ENCODE data around the gene KCNC1. TPM values are rescaled to one million over a fixed set of nuclear protein-coding genes. Genes with fewer than 3 reads are reported as not detected.
A peak's percentile ranks its signal among the peaks of the same experiment; 100 is the strongest.

The KCNC1 gene
- total RNA-seq, 1 experiment from 2014 or later: 0.20 TPM

DNA sequence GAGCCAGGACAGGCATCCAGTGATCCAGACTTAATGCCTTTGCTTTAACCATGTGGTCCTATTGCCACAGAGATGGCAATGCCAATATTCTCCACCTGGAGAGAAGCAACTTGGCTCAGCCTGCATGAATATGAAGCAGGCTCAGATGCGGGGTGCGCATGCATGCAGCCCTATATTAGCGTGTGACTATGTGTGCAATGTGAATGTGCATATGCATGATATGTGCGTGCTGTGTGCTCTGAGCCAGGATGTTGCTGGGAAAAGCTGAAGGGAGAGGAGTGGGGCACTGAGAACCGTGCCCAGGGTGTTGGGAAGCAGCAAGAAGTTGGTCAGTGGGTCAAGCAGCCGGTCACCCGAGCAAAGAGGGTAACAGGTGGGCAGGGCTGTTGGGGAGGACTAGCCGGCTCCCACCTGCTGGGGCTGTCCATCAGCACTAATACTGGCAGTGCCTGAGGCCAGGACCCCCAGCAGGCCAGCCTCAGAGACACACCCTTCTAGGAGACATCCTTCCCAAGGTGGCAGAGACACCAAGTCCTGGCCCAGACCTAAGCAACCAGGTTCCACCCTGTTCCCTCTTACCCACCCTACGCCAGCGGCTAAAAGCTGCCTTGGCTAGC lies 40.0 kb upstream of the KCNC1 start:
- Mint-ChIP-seq H3K4me3 (peak overlapping the region; percentile 15), H3K9me3 (no peaks in the 10 kb centered on the region), H3K4me1 (peaks cover 4% of the 10 kb centered on the region; the same call in 1 of the 2 replicates), H3K27me3 (ENCODE audit: low read depth) (peaks cover 59% of the 10 kb centered on the region), H3K27ac (no peak overlapping the region), H3K36me3 (no peaks in the 10 kb centered on the region)
- DNase-seq (ENCODE audit: low spot score) (no peak), ATAC-seq (no peak)
- TF ChIP-seq ZBTB21 (CRISPR knock-in tag; IDR thresholded peaks at IDR 0.05; ENCODE audit: borderline replicate concordance) (no peak), FOXP1 (CRISPR knock-in tag; IDR thresholded peaks at IDR 0.05; ENCODE audit: borderline replicate concordance) (no peak), STAT6 (CRISPR knock-in tag; conservative IDR thresholded peaks at IDR 0.05; ENCODE audit: low read depth) (no peak), TP53 (CRISPR knock-in tag; IDR thresholded peaks at IDR 0.05) (no peak), ZSCAN18 (CRISPR knock-in tag; IDR thresholded peaks at IDR 0.05) (no peak)
- ChIA-PET CTCF (interaction anchor here (1.1 to 1.5 kb wide), 3 partner anchors 16 to 65 kb away, joined by 3 read pairs; no protein-coding TSS in a partner anchor), POLR2A (no interaction called here)

GRCh38 chr11:17695454-17696441 lies 38.8 kb upstream of the KCNC1 start:
- Mint-ChIP-seq H3K9me3 (no peaks in the 10 kb centered on the region), H3K27ac (no peak overlapping the region), H3K27me3 (ENCODE audit: low read depth) (peaks cover 59% of the 10 kb centered on the region), H3K4me1 (peaks cover 4% of the 10 kb centered on the region; the same call in 1 of the 2 replicates), H3K36me3 (no peaks in the 10 kb centered on the region), H3K4me3 (peak overlapping the region; percentile 67)
- ChIA-PET POLR2A (no interaction called here), CTCF (interaction anchor here (1.0 to 2.3 kb wide), 6 partner anchors 17 to 277 kb away, joined by 3 to 14 read pairs (median 3); no protein-coding TSS in a partner anchor)
- peak; percentile 77 for TF ChIP-seq ZNF423 (CRISPR knock-in tag; IDR thresholded peaks at IDR 0.05)
- 0 out of 2 replicates have a peak, but pooled peaks have one; percentile 37 for TF ChIP-seq RELA (CRISPR knock-in tag; IDR thresholded peaks at IDR 0.05; ENCODE audit: borderline replicate concordance)
- TF ChIP-seq CREB1 (CRISPR knock-in tag; IDR thresholded peaks at IDR 0.05): no peak
- peak; percentile 77 for ATAC-seq
- DNase-seq (ENCODE audit: low spot score): peak; percentile 31

DNA sequence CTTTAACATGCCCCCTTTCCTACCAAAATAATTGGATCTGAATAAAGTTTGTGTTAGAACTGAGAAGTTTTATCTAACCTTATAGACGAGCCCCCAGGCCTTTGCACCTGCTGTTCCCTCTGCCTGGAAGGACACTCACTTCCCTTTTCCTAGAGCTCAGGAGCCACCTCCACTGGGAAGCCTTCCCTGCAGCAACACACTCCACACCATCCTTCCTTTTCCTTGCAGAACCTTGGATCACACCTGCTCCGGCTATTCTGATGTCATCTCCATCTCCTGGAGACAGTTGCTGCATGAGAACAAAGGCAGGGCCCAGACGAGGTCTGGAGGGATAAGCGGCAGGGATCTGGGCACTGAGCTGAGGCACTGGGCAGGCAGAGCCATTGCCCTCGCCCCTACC lies 37.8 kb upstream of the KCNC1 start:
- ChIA-PET POLR2A (interaction anchor here (0.6 kb wide), 1 partner anchor 613 kb away, joined by 3 read pairs; no protein-coding TSS in a partner anchor), CTCF (interaction anchor here (1.5 to 2.3 kb wide), 3 partner anchors 34 to 276 kb away, joined by 3 to 14 read pairs (median 5); no protein-coding TSS in a partner anchor)
- ATAC-seq (no peak), DNase-seq (ENCODE audit: low spot score) (no peak)
- H3K36me3 Mint-ChIP-seq: no peaks in the 10 kb centered on the region
- no peaks in the 10 kb centered on the region for H3K9me3 Mint-ChIP-seq
- H3K4me3 Mint-ChIP-seq: peak overlapping the region; percentile 26
- H3K27ac Mint-ChIP-seq: no peak overlapping the region
- TF ChIP-seq ZNF138 (CRISPR knock-in tag; conservative IDR thresholded peaks at IDR 0.05): no peak
- no peak for TF ChIP-seq PREB (CRISPR knock-in tag; IDR thresholded peaks at IDR 0.05; ENCODE audit: borderline replicate concordance)
- TF ChIP-seq, protein P1, sequence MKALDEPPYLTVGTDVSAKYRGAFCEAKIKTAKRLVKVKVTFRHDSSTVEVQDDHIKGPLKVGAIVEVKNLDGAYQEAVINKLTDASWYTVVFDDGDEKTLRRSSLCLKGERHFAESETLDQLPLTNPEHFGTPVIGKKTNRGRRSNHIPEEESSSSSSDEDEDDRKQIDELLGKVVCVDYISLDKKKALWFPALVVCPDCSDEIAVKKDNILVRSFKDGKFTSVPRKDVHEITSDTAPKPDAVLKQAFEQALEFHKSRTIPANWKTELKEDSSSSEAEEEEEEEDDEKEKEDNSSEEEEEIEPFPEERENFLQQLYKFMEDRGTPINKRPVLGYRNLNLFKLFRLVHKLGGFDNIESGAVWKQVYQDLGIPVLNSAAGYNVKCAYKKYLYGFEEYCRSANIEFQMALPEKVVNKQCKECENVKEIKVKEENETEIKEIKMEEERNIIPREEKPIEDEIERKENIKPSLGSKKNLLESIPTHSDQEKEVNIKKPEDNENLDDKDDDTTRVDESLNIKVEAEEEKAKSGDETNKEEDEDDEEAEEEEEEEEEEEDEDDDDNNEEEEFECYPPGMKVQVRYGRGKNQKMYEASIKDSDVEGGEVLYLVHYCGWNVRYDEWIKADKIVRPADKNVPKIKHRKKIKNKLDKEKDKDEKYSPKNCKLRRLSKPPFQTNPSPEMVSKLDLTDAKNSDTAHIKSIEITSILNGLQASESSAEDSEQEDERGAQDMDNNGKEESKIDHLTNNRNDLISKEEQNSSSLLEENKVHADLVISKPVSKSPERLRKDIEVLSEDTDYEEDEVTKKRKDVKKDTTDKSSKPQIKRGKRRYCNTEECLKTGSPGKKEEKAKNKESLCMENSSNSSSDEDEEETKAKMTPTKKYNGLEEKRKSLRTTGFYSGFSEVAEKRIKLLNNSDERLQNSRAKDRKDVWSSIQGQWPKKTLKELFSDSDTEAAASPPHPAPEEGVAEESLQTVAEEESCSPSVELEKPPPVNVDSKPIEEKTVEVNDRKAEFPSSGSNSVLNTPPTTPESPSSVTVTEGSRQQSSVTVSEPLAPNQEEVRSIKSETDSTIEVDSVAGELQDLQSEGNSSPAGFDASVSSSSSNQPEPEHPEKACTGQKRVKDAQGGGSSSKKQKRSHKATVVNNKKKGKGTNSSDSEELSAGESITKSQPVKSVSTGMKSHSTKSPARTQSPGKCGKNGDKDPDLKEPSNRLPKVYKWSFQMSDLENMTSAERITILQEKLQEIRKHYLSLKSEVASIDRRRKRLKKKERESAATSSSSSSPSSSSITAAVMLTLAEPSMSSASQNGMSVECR (CRISPR knock-in tag; IDR thresholded peaks at IDR 0.05; ENCODE audit: borderline replicate concordance): no peak
- TF ChIP-seq FOXP1 (CRISPR knock-in tag; IDR thresholded peaks at IDR 0.05; ENCODE audit: borderline replicate concordance): no peak
- TF ChIP-seq, protein P2, sequence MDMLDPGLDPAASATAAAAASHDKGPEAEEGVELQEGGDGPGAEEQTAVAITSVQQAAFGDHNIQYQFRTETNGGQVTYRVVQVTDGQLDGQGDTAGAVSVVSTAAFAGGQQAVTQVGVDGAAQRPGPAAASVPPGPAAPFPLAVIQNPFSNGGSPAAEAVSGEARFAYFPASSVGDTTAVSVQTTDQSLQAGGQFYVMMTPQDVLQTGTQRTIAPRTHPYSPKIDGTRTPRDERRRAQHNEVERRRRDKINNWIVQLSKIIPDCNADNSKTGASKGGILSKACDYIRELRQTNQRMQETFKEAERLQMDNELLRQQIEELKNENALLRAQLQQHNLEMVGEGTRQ (CRISPR knock-in tag; IDR thresholded peaks at IDR 0.05): no peak
- no peak for TF ChIP-seq ZNF423 (CRISPR knock-in tag; IDR thresholded peaks at IDR 0.05)
- TF ChIP-seq, protein P3, sequence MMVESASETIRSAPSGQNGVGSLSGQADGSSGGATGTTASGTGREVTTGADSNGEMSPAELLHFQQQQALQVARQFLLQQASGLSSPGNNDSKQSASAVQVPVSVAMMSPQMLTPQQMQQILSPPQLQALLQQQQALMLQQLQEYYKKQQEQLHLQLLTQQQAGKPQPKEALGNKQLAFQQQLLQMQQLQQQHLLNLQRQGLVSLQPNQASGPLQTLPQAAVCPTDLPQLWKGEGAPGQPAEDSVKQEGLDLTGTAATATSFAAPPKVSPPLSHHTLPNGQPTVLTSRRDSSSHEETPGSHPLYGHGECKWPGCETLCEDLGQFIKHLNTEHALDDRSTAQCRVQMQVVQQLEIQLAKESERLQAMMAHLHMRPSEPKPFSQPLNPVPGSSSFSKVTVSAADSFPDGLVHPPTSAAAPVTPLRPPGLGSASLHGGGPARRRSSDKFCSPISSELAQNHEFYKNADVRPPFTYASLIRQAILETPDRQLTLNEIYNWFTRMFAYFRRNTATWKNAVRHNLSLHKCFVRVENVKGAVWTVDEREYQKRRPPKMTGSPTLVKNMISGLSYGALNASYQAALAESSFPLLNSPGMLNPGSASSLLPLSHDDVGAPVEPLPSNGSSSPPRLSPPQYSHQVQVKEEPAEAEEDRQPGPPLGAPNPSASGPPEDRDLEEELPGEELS (CRISPR knock-in tag; IDR thresholded peaks at IDR 0.05): no peak
- no peak for TF ChIP-seq FOXJ3 (CRISPR knock-in tag; IDR thresholded peaks at IDR 0.05; ENCODE audit: borderline replicate concordance)
- peaks cover 52% of the 10 kb centered on the region for H3K27me3 Mint-ChIP-seq (ENCODE audit: low read depth)
- H3K4me1 Mint-ChIP-seq: peaks cover 4% of the 10 kb centered on the region; the same call in 1 of the 2 replicates
